H1 (cell line): Measurements from ENCODE around the gene SNAP25. TPM values are rescaled to one million over a fixed set of nuclear protein-coding genes. Genes with fewer than 3 reads are reported as not detected.

Experiments used
- CTCF ChIA-PET: fragments of 300-600 bp; sonication (Branson Sonifier 250); formaldehyde crosslinking; loops from one replicate; lab custom pipeline; 2021; ENCODE audit not compliant: partially characterized antibody; lab: Charles Lee
- POLR2A ChIA-PET: fragments of 300-600 bp; sonication (Branson Sonifier 250); formaldehyde crosslinking; loops from one replicate; lab custom pipeline; 2021; ENCODE audit warnings: inconsistent platforms; ENCODE audit not compliant: partially characterized antibody; lab: Charles Lee
- DNase-seq, 2 experiments: peaks; one replicate each; pipeline versions ENCODE4 v3.0.0 to v3.0.0-alpha.2; 2010 to 2022; ENCODE audit warnings: low spot score in 2 of 2, low read depth in 1 of 2, mixed read lengths in 1 of 2
- FAIRE-seq: peaks from 2 replicates; lab custom pipeline; 2011; peaks lifted over from hg19 to GRCh38; lab: Jason Lieb, UNC
- H2AFZ ChIP-seq: 2 replicates; pipeline ENCODE4 v1.8.1; 2012; ENCODE audit warnings: low read length, inconsistent platforms
- H2AK5ac ChIP-seq: 2 replicates; pipeline ENCODE4 v1.6.1; 2013; ENCODE audit warnings: low read depth, low read length
- H2BK120ac ChIP-seq: replicated peaks from 2 replicates; pipeline ENCODE3; 2013; ENCODE audit warnings: low read depth, low read length, inconsistent platforms
- H2BK12ac ChIP-seq: 2 replicates; pipeline ENCODE4 v1.6.1; 2013; ENCODE audit warnings: low read depth, low read length
- H2BK15ac ChIP-seq: 2 replicates; pipeline ENCODE4 v1.6.1; 2013; ENCODE audit warnings: low read length
- H2BK20ac ChIP-seq: 2 replicates; pipeline ENCODE4 v1.6.1; 2013; ENCODE audit warnings: low read length
- H2BK5ac ChIP-seq: 2 replicates; pipeline ENCODE4 v1.6.1; 2013; ENCODE audit warnings: low read depth, low read length
- H3K14ac ChIP-seq: 2 replicates; pipeline ENCODE4 v1.6.1; 2013; ENCODE audit warnings: inconsistent platforms; ENCODE audit not compliant: insufficient read length
- H3K18ac ChIP-seq: 2 replicates; pipeline ENCODE4 v1.6.1; 2013; ENCODE audit warnings: low read length; ENCODE audit errors: extremely low read depth
- H3K23ac ChIP-seq: 2 replicates; pipeline ENCODE4 v1.6.1; 2013; ENCODE audit warnings: inconsistent platforms; ENCODE audit not compliant: insufficient read length
- H3K23me2 ChIP-seq: 2 replicates; pipeline ENCODE4 v1.6.1; 2013; ENCODE audit warnings: low read depth, low read length
- H3K27ac ChIP-seq: 2 replicates; pipeline ENCODE4 v1.6.1; 2011; ENCODE audit warnings: low read depth, low read length, inconsistent platforms
- H3K27me3 ChIP-seq, 4 experiments: replicated peaks in 1 of 4; 1 replicate in 1 of 4; 2 replicates in 3 of 4; pipeline versions ENCODE4 v1.6.1 to v1.8.1; 2011 to 2013; ENCODE audit warnings: low read length in 3 of 4, mild to moderate bottlenecking in 3 of 4, inconsistent platforms in 2 of 4, mixed read lengths in 2 of 4, moderate library complexity in 1 of 4; ENCODE audit not compliant: control insufficient read depth in 3 of 4, insufficient read depth in 3 of 4; ENCODE audit errors: extremely low read depth in 1 of 4
- H3K36me3 ChIP-seq, 4 experiments: 2 replicates each; pipeline versions ENCODE4 v1.6.1 to v1.8.1; 2011 to 2013; ENCODE audit warnings: mild to moderate bottlenecking in 4 of 4, low read length in 3 of 4, moderate library complexity in 2 of 4, control low read depth in 1 of 4, inconsistent platforms in 1 of 4; ENCODE audit not compliant: insufficient read depth in 4 of 4, control insufficient read depth in 2 of 4
- H3K4ac ChIP-seq: replicated peaks from 2 replicates; pipeline ENCODE3; 2013; ENCODE audit warnings: low read length, low read depth, mixed read lengths, inconsistent platforms; ENCODE audit not compliant: insufficient read length
- H3K4me1 ChIP-seq, 4 experiments: replicated peaks in 1 of 4; 1 replicate in 1 of 4; 2 replicates in 3 of 4; pipeline versions ENCODE4 v1.6.1 to v1.8.1; 2011 to 2013; ENCODE audit warnings: low read length in 3 of 4, inconsistent platforms in 2 of 4, mixed read lengths in 1 of 4; ENCODE audit not compliant: insufficient read depth in 4 of 4, control insufficient read depth in 3 of 4
- H3K4me2 ChIP-seq, 2 experiments: 2 replicates each; pipeline versions ENCODE4 v1.6.1 to v1.8.1; 2011 to 2013; ENCODE audit warnings: low read depth in 2 of 2, low read length in 2 of 2, control low read depth in 1 of 2, inconsistent platforms in 1 of 2, mild to moderate bottlenecking in 1 of 2; ENCODE audit not compliant: insufficient read depth in 1 of 2
- H3K4me3 ChIP-seq, 4 experiments: fragments of 200-600, 300-600 bp in 1 of 4; sonication (generic), shearing (Covaris generic), sonication (Bioruptor Twin) in 1 of 4; 2 replicates each; pipeline versions ENCODE4 v1.5.1 to v1.8.1; 2011 to 2016; ENCODE audit warnings: low read length in 4 of 4, low read depth in 3 of 4, control low read depth in 2 of 4, inconsistent platforms in 2 of 4, mild to moderate bottlenecking in 2 of 4, mixed read lengths in 1 of 4, moderate library complexity in 1 of 4; ENCODE audit not compliant: insufficient read depth in 2 of 4; ENCODE audit errors: extremely low read depth in 1 of 4
- H3K56ac ChIP-seq: replicated peaks from 2 replicates; pipeline ENCODE3; 2013; ENCODE audit warnings: low read depth, mild to moderate bottlenecking, mixed read lengths, low read length, inconsistent platforms; ENCODE audit not compliant: insufficient read length
- H3K79me1 ChIP-seq: 2 replicates; pipeline ENCODE4 v1.6.1; 2013; ENCODE audit warnings: low read depth, low read length, control low read depth
- H3K79me2 ChIP-seq, 2 experiments: 2 replicates each; pipeline versions ENCODE4 v1.6.1 to v1.8.1; 2012 to 2013; ENCODE audit warnings: low read length in 2 of 2, mild to moderate bottlenecking in 2 of 2, inconsistent platforms in 1 of 2; ENCODE audit not compliant: insufficient read depth in 2 of 2, control insufficient read depth in 1 of 2
- H3K9ac ChIP-seq, 4 experiments: replicated peaks in 1 of 4; 1 replicate in 1 of 4; 2 replicates in 3 of 4; pipeline versions ENCODE4 v1.6.1 to v1.8.1; 2011 to 2013; ENCODE audit warnings: low read depth in 3 of 4, low read length in 3 of 4, control low read depth in 2 of 4, mild to moderate bottlenecking in 2 of 4, moderate library complexity in 2 of 4, inconsistent platforms in 1 of 4; ENCODE audit errors: extremely low read depth in 1 of 4
- H3K9me3 ChIP-seq, 2 experiments: 2 replicates each; pipeline versions ENCODE4 v1.6.1 to v1.8.1; 2012 to 2013; ENCODE audit warnings: mild to moderate bottlenecking in 2 of 2, moderate library complexity in 2 of 2, control low read depth in 1 of 2, inconsistent platforms in 1 of 2, low read depth in 1 of 2, low read length in 1 of 2, mixed read lengths in 1 of 2; ENCODE audit not compliant: insufficient read depth in 2 of 2
- H4K20me1 ChIP-seq, 2 experiments: replicated peaks in 1 of 2; 2 replicates each; pipeline versions ENCODE3 to v1.8.1; 2011 to 2013; ENCODE audit warnings: inconsistent platforms in 2 of 2, low read length in 2 of 2, mild to moderate bottlenecking in 1 of 2; ENCODE audit not compliant: insufficient read depth in 2 of 2, control insufficient read depth in 1 of 2
- H4K5ac ChIP-seq: 2 replicates; pipeline ENCODE4 v1.6.1; 2013; ENCODE audit warnings: low read length, low read depth, mixed read lengths, inconsistent platforms; ENCODE audit not compliant: insufficient read length
- H4K8ac ChIP-seq: 2 replicates; pipeline ENCODE4 v1.8.0; 2013; ENCODE audit warnings: mild to moderate bottlenecking, moderate library complexity, low read length, inconsistent platforms; ENCODE audit not compliant: insufficient read depth; ENCODE audit errors: extremely low read depth
- H4K91ac ChIP-seq: replicated peaks from 2 replicates; pipeline ENCODE3; 2013; ENCODE audit warnings: low read length, mixed read lengths, inconsistent platforms; ENCODE audit not compliant: insufficient read length
- CEBPB ChIP-seq: IDR thresholded peaks from 2 replicates; pipeline ENCODE4 v1.6.1; 2012; ENCODE audit warnings: low read depth, low read length
- RNF2 ChIP-seq: fragments of 200-900, 300-1000 bp; sonication (generic); IDR thresholded peaks from 2 replicates; pipeline ENCODE4 v1.7.1; 2016; ENCODE audit warnings: borderline replicate concordance, low read depth, mild to moderate bottlenecking, antibody characterized with exemption, low read length; ENCODE audit not compliant: poor library complexity, severe bottlenecking; ENCODE audit errors: missing control alignments
- TBP ChIP-seq: IDR thresholded peaks from 2 replicates; pipeline ENCODE4 v1.6.1; 2011; ENCODE audit warnings: low read depth, low read length, improper control_type of control experiment
- WGBS, 2 experiments: shearing (Covaris generic) in 1 of 2; methylation state at CpG; one replicate each; pipeline versions ENCODE4 v1.1.6 to v1.1.7; 2013 to 2015; ENCODE audit warnings: low lambda C conversion rate in 2 of 2, mixed read lengths in 2 of 2, inconsistent platforms in 1 of 2, low coverage in 1 of 2, missing lambda C conversion rate in 1 of 2; ENCODE audit not compliant: insufficient replicate concordance in 2 of 2, insufficient coverage in 1 of 2, insufficient read length in 1 of 2; ENCODE audit errors: extremely low coverage in 1 of 2, missing lambda C conversion rate in 1 of 2; 5-methylcytosine and 5-hydroxymethylcytosine counted together
- polyA plus RNA-seq, 7 experiments: library from polyadenylated mRNA; depleted of rRNA in 3 of 7; stranded (reverse) in 5 of 7; unstranded in 2 of 7; fragments of >200 nt in 5 of 7; fragments of 200-250 nt in 2 of 7; gene quantifications; 1 replicate in 5 of 7; 2 replicates in 1 of 7; 4 replicates in 1 of 7; pipeline versions ENCODE4 v1.2.1 to v1.2.3, GENCODE V29; 2011 to 2013; ENCODE audit warnings: missing spikeins in 2 of 7, mixed read lengths in 2 of 7
- total RNA-seq: library from RNA; stranded (reverse); fragmentation: NEBNext Ultra II Directional; extraction: Animal tissue kit (Norgen Biotek cat#: 25700); gene quantifications from 2 replicates; pipeline ENCODE4 v1.2.1, GENCODE V29; 2021

Gene SNAP25
- total and polyA plus RNA-seq, 2 of the 8 experiments (the other 6 are each of a cell fraction or from before 2014, with no cell fraction given), result 0.51 to 0.52 TPM

- ChIA-PET POLR2A (interaction anchor here (1.0 kb wide), 1 partner anchor 17 kb away, joined by 3 read pairs; no protein-coding TSS in a partner anchor), CTCF (interaction anchor here (0.6 to 1.4 kb wide), 6 partner anchors 8 to 414 kb away, joined by 3 to 6 read pairs (median 4); no protein-coding TSS in a partner anchor)
- H3K79me1 ChIP-seq, result no peaks in the 10 kb centered on the region
- no peak overlapping the region for H2BK15ac ChIP-seq
- WGBS, 2 experiments, result 87% methylated on average over 3 of the region's 3 CpGs; no CpG with 5 or more reads in 1 of the 2 experiments
- H3K18ac ChIP-seq, result no peak overlapping the region
- no peaks in the 10 kb centered on the region; a peak in 1 of 8 replicates for H3K36me3 ChIP-seq
- no peak overlapping the region for H2BK12ac ChIP-seq
- H4K8ac ChIP-seq, result no peak overlapping the region
- DNase-seq (no peak), FAIRE-seq (no peak)
- no peak overlapping the region for H4K91ac ChIP-seq
- H2AK5ac ChIP-seq, result no peak overlapping the region
- no peak overlapping the region for H3K56ac ChIP-seq
- H4K5ac ChIP-seq, result no peak overlapping the region
- H4K20me1 ChIP-seq, result no peaks in the 10 kb centered on the region
- no peak overlapping the region for H3K4ac ChIP-seq
- no peaks in the 10 kb centered on the region for H3K27me3 ChIP-seq
- H3K4me1 ChIP-seq, result no peaks in the 10 kb centered on the region
- H3K9me3 ChIP-seq, result no peaks in the 10 kb centered on the region
- H3K9ac ChIP-seq, result no peak overlapping the region
- H3K14ac ChIP-seq, result no peak overlapping the region
- H3K79me2 ChIP-seq, result no peaks in the 10 kb centered on the region
- no peak overlapping the region for H2BK5ac ChIP-seq
- H3K23ac ChIP-seq, result no peak overlapping the region
- H2AFZ ChIP-seq, result no peak overlapping the region
- no peak overlapping the region for H2BK120ac ChIP-seq
- H3K27ac ChIP-seq, result no peak overlapping the region
- H3K23me2 ChIP-seq, result no peaks in the 10 kb centered on the region; the same call in 1 of the 2 replicates
- H3K4me3 ChIP-seq, result no peak overlapping the region
- no peak overlapping the region for H2BK20ac ChIP-seq
- no peak overlapping the region for H3K4me2 ChIP-seq
- TF ChIP-seq TBP (no peak), CEBPB (no peak), RNF2 (no peak)
These were observed 28.2 kb upstream of the SNAP25 start for GRCh38 chr20:10190456-10190855.
